ENCODE results near the gene CCDC192.
"Not testable (repeated sequence)": the region's sequence is repeated elsewhere in the genome, so short reads cannot be mapped to it uniquely, and the experiment has no call there.

The CCDC192 gene

GRCh38 chr5:127702926-127703561, at the start of gene CCDC192:
TSS of gene CCDC192 (plus strand) at chr5:127703391. CDS start at chr5:127703446, 55 bp downstream.
- DNase-seq, result no peak

GRCh38 chr5:127656825-127657224, 46.4 kb upstream of the CCDC192 start:
- DNase-seq, result no peak

- DNase-seq, result no peak
These were observed 43.0 kb upstream of the CCDC192 start for GRCh38 chr5:127660047-127660733.

GRCh38 chr5:127664093-127664492, 39.1 kb upstream of the CCDC192 start:
- DNase-seq, result no peak

GRCh38 chr5:127665641-127666040, 37.5 kb upstream of the CCDC192 start:
- DNase-seq, result no peak

GRCh38 chr5:127666043-127666716, 37.0 kb upstream of the CCDC192 start:
- no peak for DNase-seq

- no peak for DNase-seq
These were observed 35.3 kb upstream of the CCDC192 start for GRCh38 chr5:127667926-127668325.

- no peak for DNase-seq
These were observed 32.0 kb upstream of the CCDC192 start for GRCh38 chr5:127671218-127671617.

GRCh38 chr5:127673117-127673800, 29.9 kb upstream of the CCDC192 start:
- no peak for DNase-seq

- not testable (repeated sequence) for DNase-seq
These were observed 26.2 kb upstream of the CCDC192 start for GRCh38 chr5:127676951-127677350.

- DNase-seq, result peak; percentile 13
These were observed 23.4 kb upstream of the CCDC192 start for GRCh38 chr5:127679691-127680330.

GRCh38 chr5:127680595-127680994, 22.6 kb upstream of the CCDC192 start:
- DNase-seq, result no peak

- no peak for DNase-seq
These were observed 20.2 kb upstream of the CCDC192 start for GRCh38 chr5:127683008-127683407.

GRCh38 chr5:127684726-127685467, 18.3 kb upstream of the CCDC192 start:
- no peak for DNase-seq

GRCh38 chr5:127685662-127686061, 17.5 kb upstream of the CCDC192 start:
- no peak for DNase-seq

- DNase-seq, result no peak
These were observed 16.8 kb upstream of the CCDC192 start for GRCh38 chr5:127686424-127686823.

GRCh38 chr5:127694518-127695171, 8.5 kb upstream of the CCDC192 start:
- no peak for DNase-seq

GRCh38 chr5:127695346-127695745, 7.8 kb upstream of the CCDC192 start:
- DNase-seq, result no peak

- no peak for DNase-seq
These were observed 6.5 kb upstream of the CCDC192 start for GRCh38 chr5:127696683-127697082.

GRCh38 chr5:127697894-127698600, 5.1 kb upstream of the CCDC192 start:
- DNase-seq, result no peak

GRCh38 chr5:127699416-127699815, 3.8 kb upstream of the CCDC192 start:
- DNase-seq, result no peak
